WERI-Rb-1 (cell line): ENCODE data around the gene ZNF470.

ENCODE experiments used
- DNase-seq: peaks from one replicate; pipeline ENCODE4 v3.0.0-alpha.2; 2020
- H3K27ac ChIP-seq: fragments of 250-450 bp; sonication (Bioruptor Pico); 2 replicates; pipeline ENCODE4 v1.5.1; 2020; ENCODE audit warnings: mild to moderate bottlenecking, moderate library complexity
- H3K27me3 ChIP-seq: fragments of 250-450 bp; sonication (Bioruptor Pico); 2 replicates; pipeline ENCODE4 v1.5.1; 2021; ENCODE audit warnings: mild to moderate bottlenecking, low read depth, moderate library complexity; ENCODE audit not compliant: insufficient read depth, severe bottlenecking
- H3K36me3 ChIP-seq: fragments of 250-450 bp; sonication (Bioruptor Pico); 2 replicates; pipeline ENCODE4 v1.5.1; 2020; ENCODE audit warnings: mild to moderate bottlenecking, moderate library complexity
- H3K4me3 ChIP-seq: 2 replicates; pipeline ENCODE4 v1.5.1; 2011; ENCODE audit warnings: low read depth, mild to moderate bottlenecking, control low read depth, low read length
- H3K9me3 ChIP-seq: fragments of 250-450 bp; sonication (Bioruptor Pico); 2 replicates; pipeline ENCODE4 v1.5.1; 2021; ENCODE audit warnings: mild to moderate bottlenecking, moderate library complexity; ENCODE audit not compliant: severe bottlenecking
- CTCF ChIP-seq: IDR thresholded peaks from 2 replicates; pipeline ENCODE4 v1.5.1; 2011; ENCODE audit warnings: low read depth, mild to moderate bottlenecking, control low read depth, inconsistent platforms, low read length

ZNF470 gene

GRCh38 chr19:56567274-56568120 is at the start of gene ZNF470:
Gene ZNF470 (plus strand): TSS chr19:56567468. CDS start chr19:56570312, 2,844 bp downstream.
- H3K27ac ChIP-seq = peak within 1 kb of the TSS; percentile 42
- H3K4me3 ChIP-seq = peak within 1 kb of the TSS; percentile 94
- no peaks in the 10 kb centered on the region for H3K27me3 ChIP-seq
- peaks cover 30% of the 10 kb centered on the region for H3K36me3 ChIP-seq
- DNase-seq = peak; percentile 96
- H3K9me3 ChIP-seq = peaks cover 21% of the 10 kb centered on the region
- no peak for TF ChIP-seq CTCF

- TF ChIP-seq CTCF = no peak
- DNase-seq = no peak
- H3K36me3 ChIP-seq = no peaks in the 10 kb centered on the region
- no peak overlapping the region for H3K27ac ChIP-seq
- no peaks in the 10 kb centered on the region for H3K27me3 ChIP-seq
- H3K4me3 ChIP-seq = no peak overlapping the region
- peaks cover 46% of the 10 kb centered on the region for H3K9me3 ChIP-seq
These were observed 41.9 kb upstream of the ZNF470 start for GRCh38 chr19:56525214-56525860.

- no peak for DNase-seq
- peaks cover 16% of the 10 kb centered on the region for H3K9me3 ChIP-seq
- no peak overlapping the region; the same call in 1 of the 2 replicates for H3K4me3 ChIP-seq
- peaks cover 23% of the 10 kb centered on the region for H3K36me3 ChIP-seq
- no peak overlapping the region for H3K27ac ChIP-seq
- no peaks in the 10 kb centered on the region for H3K27me3 ChIP-seq
- no peak for TF ChIP-seq CTCF
These were observed 29.8 kb upstream of the ZNF470 start for GRCh38 chr19:56537442-56537841.

- Histone ChIP-seq H3K9me3 (peaks cover 15% of the 10 kb centered on the region), H3K4me3 (peak overlapping the region; percentile 81), H3K27me3 (no peaks in the 10 kb centered on the region), H3K27ac (peak overlapping the region; percentile 93), H3K36me3 (peaks cover 26% of the 10 kb centered on the region)
- no peak for TF ChIP-seq CTCF
- peak; percentile 96 for DNase-seq
These were observed 29.0 kb upstream of the ZNF470 start for GRCh38 chr19:56538254-56538760.

- H3K9me3 ChIP-seq = peaks cover 12% of the 10 kb centered on the region
- DNase-seq = peak; percentile 92
- H3K27me3 ChIP-seq = no peaks in the 10 kb centered on the region
- no peak for TF ChIP-seq CTCF
- H3K4me3 ChIP-seq = peak within 1 kb of the TSS; percentile 81
- H3K36me3 ChIP-seq = peaks cover 31% of the 10 kb centered on the region
- peak within 1 kb of the TSS; percentile 93 for H3K27ac ChIP-seq
These were observed 28.5 kb upstream of the ZNF470 start, which contains the start of gene ZFP28 for GRCh38 chr19:56538761-56539263. Gene ZFP28 (plus strand): TSS chr19:56538948. CDS start chr19:56539019, 71 bp downstream.
